GM12874 (cell line): ENCODE measurements around the gene HLA-G.

Experiments used
- TF ChIP-seq, protein P1 (sequence below): IDR thresholded peaks from 2 replicates; pipeline ENCODE4 v1.5.1; 2011; ENCODE audit warnings: low read depth, mild to moderate bottlenecking, control low read depth, low read length, moderate library complexity; ENCODE audit not compliant: insufficient read depth

The HLA-G gene

DNA sequence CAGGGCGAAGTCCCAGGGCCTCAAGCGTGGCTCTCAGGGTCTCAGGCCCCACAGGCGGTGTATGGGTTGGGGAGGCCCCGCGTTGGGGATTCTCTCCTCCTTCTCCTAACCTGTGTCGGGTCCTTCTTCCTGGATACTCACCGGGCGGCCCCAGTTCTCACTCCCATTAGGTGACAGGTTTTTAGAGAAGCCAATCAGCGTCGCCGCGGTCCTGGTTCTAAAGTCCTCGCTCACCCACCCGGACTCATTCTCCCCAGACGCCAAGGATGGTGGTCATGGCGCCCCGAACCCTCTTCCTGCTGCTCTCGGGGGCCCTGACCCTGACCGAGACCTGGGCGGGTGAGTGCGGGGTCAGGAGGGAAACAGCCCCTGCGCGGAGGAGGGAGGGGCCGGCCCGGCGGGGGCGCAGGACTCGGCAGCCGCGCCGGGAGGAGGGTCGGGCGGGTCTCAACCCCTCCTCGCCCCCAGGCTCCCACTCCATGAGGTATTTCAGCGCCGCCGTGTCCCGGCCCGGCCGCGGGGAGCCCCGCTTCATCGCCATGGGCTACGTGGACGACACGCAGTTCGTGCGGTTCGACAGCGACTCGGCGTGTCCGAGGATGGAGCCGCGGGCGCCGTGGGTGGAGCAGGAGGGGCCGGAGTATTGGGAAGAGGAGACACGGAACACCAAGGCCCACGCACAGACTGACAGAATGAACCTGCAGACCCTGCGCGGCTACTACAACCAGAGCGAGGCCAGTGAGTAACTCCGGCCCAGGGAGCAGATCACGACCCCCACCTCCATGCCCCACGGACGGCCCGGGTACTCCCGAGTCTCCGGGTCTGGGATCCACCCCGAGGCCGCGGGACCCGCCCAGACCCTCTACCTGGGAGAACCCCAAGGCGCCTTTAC lies at the start of gene HLA-G:
Gene HLA-G, plus strand, starts transcription at position 247 of the 892 bp plus-strand sequence. Its CDS starts 20 bp downstream, at position 267.
- TF ChIP-seq, protein P1, sequence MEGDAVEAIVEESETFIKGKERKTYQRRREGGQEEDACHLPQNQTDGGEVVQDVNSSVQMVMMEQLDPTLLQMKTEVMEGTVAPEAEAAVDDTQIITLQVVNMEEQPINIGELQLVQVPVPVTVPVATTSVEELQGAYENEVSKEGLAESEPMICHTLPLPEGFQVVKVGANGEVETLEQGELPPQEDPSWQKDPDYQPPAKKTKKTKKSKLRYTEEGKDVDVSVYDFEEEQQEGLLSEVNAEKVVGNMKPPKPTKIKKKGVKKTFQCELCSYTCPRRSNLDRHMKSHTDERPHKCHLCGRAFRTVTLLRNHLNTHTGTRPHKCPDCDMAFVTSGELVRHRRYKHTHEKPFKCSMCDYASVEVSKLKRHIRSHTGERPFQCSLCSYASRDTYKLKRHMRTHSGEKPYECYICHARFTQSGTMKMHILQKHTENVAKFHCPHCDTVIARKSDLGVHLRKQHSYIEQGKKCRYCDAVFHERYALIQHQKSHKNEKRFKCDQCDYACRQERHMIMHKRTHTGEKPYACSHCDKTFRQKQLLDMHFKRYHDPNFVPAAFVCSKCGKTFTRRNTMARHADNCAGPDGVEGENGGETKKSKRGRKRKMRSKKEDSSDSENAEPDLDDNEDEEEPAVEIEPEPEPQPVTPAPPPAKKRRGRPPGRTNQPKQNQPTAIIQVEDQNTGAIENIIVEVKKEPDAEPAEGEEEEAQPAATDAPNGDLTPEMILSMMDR, result no peak

DNA sequence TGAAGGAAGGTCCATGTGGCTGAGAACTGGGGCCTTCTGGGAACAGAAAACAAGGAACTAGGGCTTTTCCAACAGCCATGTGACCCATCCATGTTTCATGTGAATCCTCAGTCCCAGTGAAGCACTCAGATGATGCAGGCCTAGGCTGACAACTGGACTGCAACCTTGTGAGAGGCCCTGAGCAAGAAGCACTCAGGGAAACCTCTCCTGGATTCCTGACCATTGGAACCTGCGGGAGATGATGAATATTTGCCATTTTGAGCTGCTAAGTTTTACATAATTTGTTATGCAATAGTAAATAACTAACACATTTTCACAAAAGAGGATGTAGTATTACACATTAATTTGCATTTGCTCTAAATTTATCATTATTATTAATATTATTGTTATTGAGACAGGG lies 38.4 kb upstream of the HLA-G start:
- TF ChIP-seq, protein P1, result no peak

DNA sequence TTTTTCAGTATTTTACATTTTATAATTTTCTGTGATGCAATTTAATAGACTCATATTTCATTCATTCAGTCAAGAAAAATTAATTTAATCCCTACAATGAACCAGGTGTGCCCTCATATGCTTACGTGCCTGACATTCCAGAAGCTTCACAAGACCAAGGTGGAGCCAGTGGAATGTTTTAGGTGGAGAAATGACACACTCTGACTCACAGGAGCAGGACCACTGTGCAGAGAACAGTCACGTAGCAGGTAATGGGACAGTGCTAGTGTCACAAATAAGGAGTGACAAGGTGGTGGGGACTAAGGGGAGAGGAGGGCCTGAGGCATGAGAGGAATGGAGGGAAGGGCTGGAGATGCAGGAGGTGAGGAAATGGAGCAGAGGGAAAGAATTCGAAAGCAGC lies 37.0 kb upstream of the HLA-G start:
- TF ChIP-seq, protein P1, result no peak

DNA sequence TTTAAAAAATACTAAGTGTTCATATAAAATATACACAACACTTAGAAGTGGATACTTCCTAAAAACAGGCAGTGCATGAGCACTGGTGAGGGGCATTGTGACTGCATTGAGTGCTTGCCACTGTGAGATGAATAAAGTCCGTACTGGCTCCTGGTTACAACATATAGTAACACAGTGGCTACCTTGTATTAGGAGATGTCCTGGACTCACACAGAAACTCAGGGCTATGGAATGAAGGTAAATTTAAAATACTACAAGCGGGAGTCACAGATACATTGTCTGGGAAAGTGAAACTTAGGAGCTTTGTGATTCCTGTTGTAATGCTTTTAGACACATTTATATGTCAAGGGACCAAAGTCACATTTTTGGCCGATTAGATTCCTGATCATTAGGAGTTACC lies 36.5 kb upstream of the HLA-G start:
- TF ChIP-seq, protein P1, result no peak

DNA sequence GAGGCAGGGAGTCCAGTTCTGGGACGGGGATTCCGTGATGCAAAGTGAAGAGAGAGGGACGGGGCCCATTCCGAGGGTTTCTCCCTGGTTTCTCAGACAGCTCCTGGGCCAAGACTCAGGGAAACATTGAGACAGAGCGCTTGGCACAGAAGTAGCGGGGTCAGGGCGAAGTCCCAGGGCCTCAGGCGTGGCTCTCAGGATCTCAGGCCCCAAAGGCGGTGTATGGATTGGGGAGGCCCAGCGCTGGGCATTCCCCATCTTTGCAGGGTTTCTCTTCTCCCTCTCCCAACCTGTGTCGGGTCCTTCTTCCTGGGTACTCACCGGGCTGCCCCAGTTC lies 35.9 kb upstream of the HLA-G start:
- TF ChIP-seq, protein P1, result no peak

DNA sequence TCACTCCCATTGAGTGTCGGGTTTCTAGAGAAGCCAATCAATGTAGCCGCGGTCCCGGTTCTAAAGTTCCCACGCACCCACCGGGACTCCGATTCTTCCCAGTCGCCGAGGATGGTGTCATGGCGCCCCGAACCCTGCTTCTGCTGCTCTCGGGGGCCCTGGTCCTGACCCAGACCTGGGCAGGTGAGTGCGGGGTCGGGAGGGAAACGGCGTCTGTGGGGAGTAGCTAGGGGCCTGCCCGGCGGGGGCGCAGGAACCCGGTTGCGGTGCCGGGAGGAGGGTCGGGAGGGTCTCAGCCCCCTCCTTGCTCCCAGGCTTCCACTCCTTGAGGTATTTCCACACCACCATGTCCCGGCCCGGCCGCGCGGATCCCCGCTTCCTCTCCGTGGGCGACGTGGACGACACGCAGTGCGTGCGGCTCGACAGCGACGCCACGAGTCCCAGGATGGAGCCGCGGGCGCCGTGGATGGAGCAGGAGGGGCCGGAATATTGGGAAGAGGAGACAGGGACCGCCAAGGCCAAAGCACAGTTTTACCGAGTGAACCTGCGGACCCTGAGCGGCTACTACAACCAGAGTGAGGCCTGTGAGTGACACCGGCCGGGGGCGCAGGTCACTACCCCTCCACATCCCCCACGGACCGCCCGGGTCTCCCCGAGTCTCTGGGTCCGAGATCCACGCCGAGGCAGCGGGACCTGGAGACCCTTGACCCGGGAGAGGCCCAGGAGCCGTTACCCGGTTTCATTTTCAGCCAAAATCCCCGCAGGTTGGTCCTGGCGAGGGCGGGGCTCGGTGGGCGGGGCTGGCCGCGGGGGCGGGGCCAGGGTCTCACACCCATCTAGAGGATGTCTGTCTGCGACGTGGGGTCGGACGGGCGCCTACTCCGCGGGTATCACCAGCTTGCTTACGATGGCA lies 35.2 kb upstream of the HLA-G start:
- TF ChIP-seq, protein P1, result peak; percentile 35; the same call in 1 of the 2 replicates

DNA sequence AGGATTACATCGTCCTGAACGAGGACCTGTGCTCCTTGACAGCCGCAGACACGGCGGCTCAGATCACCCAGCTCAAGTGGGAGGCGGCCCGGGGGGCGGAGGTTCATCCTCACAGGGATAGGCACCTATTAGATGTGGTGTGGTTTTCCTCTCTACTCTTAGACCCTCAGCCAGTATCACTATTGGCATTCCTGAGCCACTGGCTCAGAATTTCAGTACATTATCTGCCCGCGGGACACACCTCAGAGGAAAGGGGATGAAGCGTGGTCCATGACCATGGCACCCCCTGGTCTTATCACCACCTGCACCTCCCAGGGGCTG lies 34.6 kb upstream of the HLA-G start:
- TF ChIP-seq, protein P1, result no peak
